Fibroblast of pulmonary artery (primary cell): Measurements from ENCODE around the gene HDAC10.

Experiments used
- DNase-seq: peaks from one replicate; pipeline ENCODE4 v3.0.0-alpha.2; 2010; ENCODE audit warnings: low read depth
- H3K4me3 ChIP-seq: replicated peaks from 2 replicates; pipeline ENCODE4 v1.5.1; 2011; ENCODE audit warnings: low read depth, mild to moderate bottlenecking, control low read depth, low read length, moderate library complexity
- CTCF ChIP-seq: IDR thresholded peaks from 2 replicates; pipeline ENCODE4 v1.5.1; 2011; ENCODE audit warnings: mild to moderate bottlenecking, control low read depth, low read length, inconsistent platforms; ENCODE audit errors: missing control alignments

The HDAC10 gene

GRCh38 chr22:50289942-50290630 is 39.0 kb upstream of the HDAC10 start:
- DNase-seq, result no peak
- no peak for TF ChIP-seq CTCF
- no peak overlapping the region for H3K4me3 ChIP-seq

- TF ChIP-seq CTCF, result no peak
- DNase-seq, result no peak
- no peak overlapping the region for H3K4me3 ChIP-seq
Observed at GRCh38 chr22:50289151-50289941, 38.3 kb upstream of the HDAC10 start.

- no peak for DNase-seq
- H3K4me3 ChIP-seq, result no peak overlapping the region
- no peak for TF ChIP-seq CTCF
Observed at GRCh38 chr22:50287731-50288130, 36.7 kb upstream of the HDAC10 start.

GRCh38 chr22:50286701-50287318 is 35.7 kb upstream of the HDAC10 start:
- no peak for TF ChIP-seq CTCF
- no peak overlapping the region for H3K4me3 ChIP-seq
- no peak for DNase-seq

- DNase-seq, result no peak
- H3K4me3 ChIP-seq, result no peak overlapping the region
- no peak for TF ChIP-seq CTCF
Observed at GRCh38 chr22:50286275-50286674, 35.2 kb upstream of the HDAC10 start.

GRCh38 chr22:50285568-50286229 is 34.6 kb upstream of the HDAC10 start:
- no peak for TF ChIP-seq CTCF
- no peak overlapping the region for H3K4me3 ChIP-seq
- no peak for DNase-seq
